HG03442 (cell line): ENCODE measurements around the gene AVL9.
"Not testable (repeated sequence)": the region's sequence is repeated elsewhere in the genome, so short reads cannot be mapped to it uniquely, and the experiment has no call there.

Source experiments
- ATAC-seq: cut with Tn5 transposase; IDR thresholded peaks from one replicate; pipeline ENCODE4 v1.9.1; 2021; ENCODE audit warnings: mild to moderate bottlenecking, moderate library complexity; ENCODE audit not compliant: unreplicated experiment

Gene AVL9

GRCh38 chr7:32495298-32496051, at the start of gene AVL9:
TSS of gene AVL9 (plus strand) at chr7:32495489. CDS start at chr7:32495710, 221 bp downstream.
- ATAC-seq, result peak; percentile 93

DNA sequence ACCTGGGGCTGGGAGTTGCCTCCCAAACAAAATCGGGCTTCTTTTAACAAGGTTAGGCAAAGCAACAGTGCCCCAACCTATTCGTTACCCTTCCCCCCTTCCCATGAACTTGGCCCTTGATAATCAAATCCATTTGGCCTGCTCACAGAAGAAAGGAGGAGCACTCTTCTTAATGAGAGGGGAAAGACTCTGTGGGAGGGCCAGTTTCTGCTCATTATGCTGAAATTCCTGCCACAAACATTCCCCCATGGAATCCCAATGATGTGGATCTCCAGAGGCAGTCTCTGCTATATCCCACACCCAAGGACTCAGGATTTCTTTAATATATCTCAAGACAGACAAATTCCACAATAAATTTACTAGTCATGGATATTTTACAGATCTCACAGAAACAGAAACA, 48.1 kb upstream of the AVL9 start:
- no peak for ATAC-seq

DNA sequence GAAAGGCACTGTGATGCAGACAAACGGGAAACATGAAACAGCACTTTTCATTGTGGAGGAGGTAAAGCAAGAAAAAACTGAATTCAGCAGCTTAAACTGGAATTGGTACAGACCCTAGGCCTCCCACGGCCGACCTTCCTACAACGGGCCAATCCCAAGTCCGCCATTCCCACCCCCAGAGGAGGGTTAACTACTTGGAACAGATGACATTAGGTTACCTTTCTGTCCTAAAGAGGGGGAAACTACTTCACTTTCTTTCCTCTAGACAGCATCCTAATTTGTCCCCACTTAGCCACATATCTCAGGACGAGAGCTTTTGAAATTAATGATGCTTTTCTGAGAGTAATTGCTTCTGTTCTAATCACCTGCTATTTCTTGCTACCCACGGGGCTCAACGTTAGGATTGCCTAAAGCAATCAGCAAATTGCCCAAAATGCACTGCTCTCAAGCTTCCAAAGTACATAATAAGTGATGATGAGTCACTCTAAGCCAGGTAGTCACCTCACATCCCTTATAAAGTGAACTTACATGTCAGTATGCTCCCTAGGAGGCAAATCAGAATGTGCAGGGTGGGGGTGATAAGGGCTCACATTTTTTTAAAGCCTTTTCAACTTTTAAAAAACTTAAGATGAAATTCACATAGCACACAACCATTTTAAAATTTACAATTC, 41.8 kb upstream of the AVL9 start:
- ATAC-seq, result no peak

GRCh38 chr7:32458025-32458424, 37.3 kb upstream of the AVL9 start:
- ATAC-seq, result no peak

GRCh38 chr7:32459788-32460187, 35.5 kb upstream of the AVL9 start:
- no peak for ATAC-seq

GRCh38 chr7:32461484-32461883, 33.8 kb upstream of the AVL9 start:
- no peak for ATAC-seq

DNA sequence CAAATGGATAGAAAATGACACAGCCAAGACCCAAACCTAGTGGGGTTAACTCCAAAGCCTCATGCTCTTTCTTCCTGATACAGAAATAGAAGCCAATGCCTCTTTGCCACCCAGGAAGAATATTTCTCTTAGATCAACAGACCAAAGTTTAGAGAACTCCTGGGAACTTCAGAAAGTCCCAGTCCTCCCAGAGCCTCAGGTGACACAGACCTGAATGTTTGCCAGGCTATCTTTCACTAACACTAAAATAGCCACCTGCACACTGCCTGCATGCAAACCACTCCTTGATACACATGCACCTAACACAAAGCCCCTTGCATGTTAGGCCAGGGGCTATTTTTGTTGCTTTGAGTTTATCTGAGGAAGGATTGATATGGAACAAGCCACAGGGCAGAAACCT, 32.8 kb upstream of the AVL9 start:
- ATAC-seq, result no peak

DNA sequence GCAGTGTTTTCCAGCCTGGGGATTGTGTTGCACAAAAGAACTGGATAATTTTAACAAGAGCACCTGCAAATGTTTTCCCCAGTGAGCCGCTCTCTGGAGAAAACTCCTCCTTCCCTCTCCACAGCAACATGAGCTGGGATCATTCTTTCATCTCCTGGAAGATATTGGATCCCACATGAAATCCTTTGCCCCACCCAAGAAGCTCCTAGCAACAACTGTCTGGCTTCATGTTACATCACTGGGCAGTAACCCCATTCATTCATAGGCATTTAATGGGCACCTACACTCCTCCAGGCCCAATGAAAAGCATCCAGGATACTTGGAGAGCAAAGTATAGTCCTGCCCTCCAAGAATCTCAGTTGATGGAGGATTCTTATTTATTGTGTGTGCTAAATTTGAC, 32.3 kb upstream of the AVL9 start:
- no peak for ATAC-seq

DNA sequence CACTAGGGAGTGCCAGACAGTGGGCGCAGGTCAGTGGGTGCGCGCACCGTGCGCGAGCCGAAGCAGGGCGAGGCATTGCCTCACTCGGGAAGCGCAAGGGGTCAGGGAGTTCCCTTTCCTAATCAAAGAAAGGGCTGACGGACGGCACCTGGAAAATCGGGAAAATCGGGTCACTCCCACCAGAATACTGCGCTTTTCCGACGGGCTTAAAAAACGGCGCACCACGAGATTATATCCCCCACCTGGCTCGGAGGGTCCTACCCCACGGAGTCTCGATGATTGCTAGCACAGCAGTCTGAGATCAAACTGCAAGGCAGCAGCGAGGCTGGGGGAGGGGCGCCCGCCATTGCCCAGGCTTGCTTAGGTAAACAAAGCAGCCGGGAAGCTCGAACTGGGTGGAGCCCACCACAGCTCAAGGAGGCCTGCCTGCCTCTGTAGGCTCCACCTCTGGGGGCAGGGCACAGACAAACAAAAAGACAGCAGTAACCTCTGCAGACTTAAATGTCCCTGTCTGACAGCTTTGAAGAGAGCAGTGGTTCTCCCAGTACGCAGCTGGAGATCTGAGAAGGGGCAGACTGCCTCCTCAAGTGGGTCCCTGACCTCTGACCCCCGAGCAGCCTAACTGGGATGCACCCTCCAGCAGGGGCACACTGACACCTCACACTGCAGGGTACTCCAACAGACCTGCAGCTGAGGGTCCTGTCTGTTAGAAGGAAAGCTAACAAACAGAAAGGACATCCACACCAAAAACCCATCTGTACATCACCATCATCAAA, 30.5 kb upstream of the AVL9 start:
- not testable (repeated sequence) for ATAC-seq

- ATAC-seq, result not testable (repeated sequence)
These were observed 25.3 kb upstream of the AVL9 start for GRCh38 chr7:32470004-32470403.

DNA sequence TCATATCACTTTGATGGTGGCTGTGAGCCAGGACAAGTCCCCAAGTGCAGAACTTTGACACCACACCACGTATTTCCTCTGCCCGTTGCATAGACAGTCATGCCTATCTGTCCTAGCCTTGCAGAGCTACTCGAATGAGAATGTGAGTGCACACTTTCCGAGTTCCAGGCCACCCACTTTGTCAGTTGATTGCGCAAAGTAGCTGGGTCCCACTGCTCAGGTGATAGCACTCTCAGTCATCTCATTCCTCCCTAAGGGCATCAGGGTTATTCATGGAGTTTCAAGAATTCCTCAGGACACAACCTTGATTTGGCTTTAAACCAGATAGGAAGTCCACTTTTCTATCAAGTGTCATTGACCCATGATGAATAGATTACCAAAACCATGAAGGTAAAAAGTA, 24.4 kb upstream of the AVL9 start:
- ATAC-seq, result no peak

GRCh38 chr7:32472015-32472414, 23.3 kb upstream of the AVL9 start:
- ATAC-seq, result no peak

- no peak for ATAC-seq
These were observed 21.3 kb upstream of the AVL9 start for GRCh38 chr7:32474008-32474407.

- ATAC-seq, result no peak
These were observed 18.3 kb upstream of the AVL9 start for GRCh38 chr7:32476816-32477648.

- ATAC-seq, result no peak
These were observed 17.7 kb upstream of the AVL9 start for GRCh38 chr7:32477649-32477980.

- ATAC-seq, result no peak
These were observed 15.6 kb upstream of the AVL9 start for GRCh38 chr7:32479574-32480200.

GRCh38 chr7:32481176-32481575, 14.1 kb upstream of the AVL9 start:
- no peak for ATAC-seq

DNA sequence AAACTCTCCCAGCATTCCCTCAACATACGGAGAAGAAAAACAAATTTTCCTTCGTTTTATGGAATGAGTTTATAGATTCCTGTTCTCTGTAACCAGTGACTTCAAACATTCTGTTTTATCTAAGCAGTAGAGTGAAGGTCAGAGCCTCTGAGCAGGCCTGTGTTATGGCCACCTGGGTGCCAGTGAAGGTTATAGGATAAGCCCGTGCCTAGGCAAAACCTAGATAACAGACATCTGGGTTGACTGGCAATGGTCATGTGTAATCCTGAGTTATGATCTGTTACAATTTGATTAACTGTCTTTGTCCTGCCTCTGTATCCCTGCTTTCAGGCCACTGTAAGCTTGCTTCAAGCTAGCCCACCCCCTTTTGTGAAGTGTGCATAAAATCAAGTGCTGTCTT, 13.4 kb upstream of the AVL9 start:
- no peak for ATAC-seq

DNA sequence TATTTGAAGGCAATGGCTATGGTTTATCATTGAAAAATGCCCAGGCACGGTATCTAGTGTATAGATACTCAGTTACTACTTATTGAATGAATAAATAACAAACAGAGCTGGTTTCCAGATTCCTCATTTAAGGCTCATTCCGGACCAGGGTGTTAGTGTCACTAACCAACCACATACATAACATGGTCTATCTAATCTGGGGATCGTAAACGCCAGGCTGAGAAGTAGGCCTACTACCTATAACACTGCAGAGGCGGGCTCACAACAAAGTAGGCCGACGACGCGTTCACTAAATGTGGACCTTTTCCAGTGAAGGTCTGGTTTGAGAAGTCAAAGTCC, 5.5 kb upstream of the AVL9 start:
- peak; percentile 16 for ATAC-seq

GRCh38 chr7:32490127-32490796, 5.0 kb upstream of the AVL9 start, which contains the start of gene LSM5:
TSS of gene LSM5 (minus strand) at chr7:32490380. CDS start at chr7:32490365, 15 bp downstream.
- ATAC-seq, result peak; percentile 89
